HG03565 (cell line): ENCODE data around the gene MACROD1.

ENCODE experiments used
- ATAC-seq: cut with Tn5 transposase; IDR thresholded peaks from one replicate; pipeline ENCODE4 v1.9.1; 2021; ENCODE audit warnings: mild to moderate bottlenecking, moderate library complexity; ENCODE audit not compliant: unreplicated experiment

MACROD1 gene

DNA sequence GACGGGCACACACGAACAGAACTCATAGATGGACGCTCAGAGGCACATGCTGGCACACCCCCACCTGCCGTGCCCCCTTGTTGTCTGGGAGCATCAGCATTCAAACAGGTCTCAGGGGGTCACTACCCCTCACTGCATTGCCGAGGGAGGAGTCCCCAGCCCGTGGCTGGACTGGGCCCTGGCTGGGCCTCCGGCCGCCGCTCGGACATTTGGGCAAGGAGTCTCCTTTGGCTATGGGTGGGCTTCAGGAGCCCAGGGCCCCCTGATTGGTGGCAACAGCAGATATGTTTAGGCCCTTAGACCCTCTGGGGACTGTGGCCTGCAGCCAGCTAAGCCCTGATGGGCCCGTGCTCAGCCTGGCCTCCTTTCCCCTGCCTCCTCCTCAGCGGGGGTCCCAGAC is 88.3 kb downstream of the MACROD1 start:
- ATAC-seq: no peak

DNA sequence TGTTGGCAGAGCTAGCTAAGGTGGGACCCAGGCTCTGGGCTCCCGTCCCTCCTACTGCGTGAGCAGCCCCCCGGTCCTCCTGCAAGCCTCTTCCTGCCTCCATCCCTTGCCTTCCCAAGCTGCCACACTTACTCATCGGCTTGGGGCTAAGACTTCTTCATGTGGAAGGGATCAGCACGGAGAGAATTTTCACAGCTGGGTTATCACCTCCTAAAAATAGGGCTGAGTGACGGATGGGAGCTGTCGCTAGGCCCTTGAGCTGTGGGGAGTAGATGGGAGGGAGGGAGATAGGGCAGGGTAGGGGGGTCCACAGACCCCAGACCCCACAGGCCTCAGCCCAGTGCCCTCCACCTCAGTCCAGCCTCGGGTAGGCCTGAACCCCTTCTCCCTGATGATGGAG is 89.2 kb downstream of the MACROD1 start:
- ATAC-seq: no peak

DNA sequence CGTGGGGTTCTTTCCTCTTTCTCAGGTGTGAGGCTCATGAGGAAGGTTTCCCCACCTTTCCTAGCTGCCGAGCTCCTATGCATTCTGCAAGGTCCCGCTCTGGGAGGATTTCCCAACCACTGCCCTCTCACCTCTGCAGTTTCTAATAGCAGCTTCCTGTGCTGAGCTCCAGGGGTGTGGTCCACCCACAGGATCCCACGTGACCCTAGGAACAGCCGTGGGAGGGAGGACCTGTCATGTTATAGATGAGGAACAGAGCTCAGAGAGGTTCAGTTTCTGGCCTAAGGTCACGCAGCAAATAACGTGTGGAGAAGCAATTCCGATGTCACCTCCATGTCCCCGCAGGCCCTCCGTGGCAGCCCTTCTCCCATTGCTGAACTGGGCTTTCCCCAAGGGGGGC is 91.7 kb downstream of the MACROD1 start:
- ATAC-seq: no peak

DNA sequence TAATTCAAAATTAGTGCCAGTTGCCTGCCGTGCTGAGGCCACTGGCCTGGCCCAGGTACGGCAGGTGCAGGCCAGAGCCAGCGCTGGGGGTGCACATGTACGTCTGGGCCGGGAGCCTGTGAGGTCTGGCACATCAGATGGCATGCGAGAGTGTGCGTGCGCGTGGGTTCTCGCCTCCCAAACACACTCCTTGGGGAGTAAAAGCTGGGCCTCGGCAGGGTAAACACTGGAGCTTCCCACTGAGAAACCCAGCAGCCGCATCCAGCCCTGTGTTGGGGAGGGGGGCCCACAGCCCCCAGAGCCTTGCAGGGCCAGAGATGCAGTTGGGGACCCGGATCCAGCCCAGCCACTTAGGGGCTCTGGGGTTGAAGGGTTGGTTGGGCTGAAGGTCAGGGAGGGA is 92.4 kb downstream of the MACROD1 start:
- no peak for ATAC-seq

DNA sequence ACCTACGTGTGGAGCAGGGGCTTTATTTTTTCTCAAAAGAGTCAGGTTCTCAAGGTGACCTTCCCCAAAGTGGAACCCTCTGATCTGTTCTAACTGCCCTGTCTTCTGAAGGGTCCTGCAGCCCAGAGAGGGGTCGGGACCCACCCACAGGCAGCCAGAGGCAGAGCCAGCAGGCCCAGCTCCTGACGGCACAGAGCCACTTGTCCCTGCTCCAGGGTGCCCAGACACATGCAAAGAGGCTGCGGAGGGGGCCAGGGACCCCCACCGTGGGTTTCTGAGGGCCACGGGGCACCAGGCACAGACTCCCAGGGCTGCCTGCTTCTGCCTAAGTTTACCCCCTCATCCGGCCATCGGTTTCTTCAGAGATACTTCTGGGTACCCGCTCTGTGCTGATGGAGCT is 93.0 kb downstream of the MACROD1 start:
- ATAC-seq: no peak

DNA sequence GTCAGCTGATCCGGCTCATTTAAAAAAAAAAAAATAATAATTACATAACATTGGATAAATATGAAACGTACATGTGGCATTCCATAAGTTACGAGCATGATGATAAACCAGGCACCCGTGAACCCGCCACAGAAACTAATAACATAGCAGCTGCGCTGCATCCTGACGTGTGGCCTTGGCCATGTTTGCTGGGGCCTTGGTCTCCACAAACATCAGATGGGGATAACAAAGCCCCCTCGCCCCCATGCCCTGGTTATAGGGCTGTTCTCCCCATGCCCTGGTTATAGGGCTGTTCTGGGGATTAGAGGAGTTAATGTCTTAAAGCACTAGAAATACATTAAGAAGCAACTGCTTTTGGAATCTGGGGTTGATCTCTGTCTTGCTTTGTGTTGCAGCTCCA is 93.5 kb downstream of the MACROD1 start:
- no peak for ATAC-seq

DNA sequence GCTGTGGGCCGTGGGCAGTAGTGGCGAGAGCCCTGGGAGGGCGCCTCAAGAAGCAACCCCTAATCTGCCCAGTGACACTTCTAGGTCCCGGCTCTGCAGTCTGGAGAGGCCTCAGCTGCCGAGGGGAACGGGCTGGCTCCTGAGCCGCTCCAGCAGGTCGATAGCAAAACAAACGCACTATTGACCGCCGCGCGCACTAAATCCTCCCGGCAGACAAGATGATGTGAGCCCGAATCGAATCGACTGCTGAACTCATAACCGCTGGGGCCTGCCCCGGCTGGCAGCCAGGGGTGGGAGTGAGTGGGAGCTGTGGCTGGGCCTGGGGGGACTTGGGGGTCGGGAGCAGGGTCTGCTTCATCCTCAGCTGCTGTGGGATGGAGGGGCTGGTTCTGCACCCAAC is 94.1 kb downstream of the MACROD1 start:
- no peak for ATAC-seq

DNA sequence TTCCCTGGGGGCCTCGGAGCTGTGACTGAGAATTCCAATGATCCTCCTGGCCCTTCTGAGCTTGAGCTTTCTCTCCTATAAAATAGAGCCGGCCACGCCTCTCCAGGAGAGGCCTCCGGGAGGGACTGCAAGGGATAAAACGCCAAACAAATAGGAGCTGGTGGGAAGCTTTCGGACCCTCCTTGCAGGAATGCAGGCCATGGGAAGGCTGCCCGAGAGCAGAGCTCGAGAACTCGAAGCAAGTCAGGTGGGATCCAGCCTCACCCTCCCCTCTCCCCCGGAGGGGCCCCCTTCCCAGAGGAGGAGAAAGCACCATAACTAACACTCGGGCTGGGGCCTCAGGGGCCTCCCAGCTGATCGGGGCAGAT is 95.6 kb downstream of the MACROD1 start:
- no peak for ATAC-seq

DNA sequence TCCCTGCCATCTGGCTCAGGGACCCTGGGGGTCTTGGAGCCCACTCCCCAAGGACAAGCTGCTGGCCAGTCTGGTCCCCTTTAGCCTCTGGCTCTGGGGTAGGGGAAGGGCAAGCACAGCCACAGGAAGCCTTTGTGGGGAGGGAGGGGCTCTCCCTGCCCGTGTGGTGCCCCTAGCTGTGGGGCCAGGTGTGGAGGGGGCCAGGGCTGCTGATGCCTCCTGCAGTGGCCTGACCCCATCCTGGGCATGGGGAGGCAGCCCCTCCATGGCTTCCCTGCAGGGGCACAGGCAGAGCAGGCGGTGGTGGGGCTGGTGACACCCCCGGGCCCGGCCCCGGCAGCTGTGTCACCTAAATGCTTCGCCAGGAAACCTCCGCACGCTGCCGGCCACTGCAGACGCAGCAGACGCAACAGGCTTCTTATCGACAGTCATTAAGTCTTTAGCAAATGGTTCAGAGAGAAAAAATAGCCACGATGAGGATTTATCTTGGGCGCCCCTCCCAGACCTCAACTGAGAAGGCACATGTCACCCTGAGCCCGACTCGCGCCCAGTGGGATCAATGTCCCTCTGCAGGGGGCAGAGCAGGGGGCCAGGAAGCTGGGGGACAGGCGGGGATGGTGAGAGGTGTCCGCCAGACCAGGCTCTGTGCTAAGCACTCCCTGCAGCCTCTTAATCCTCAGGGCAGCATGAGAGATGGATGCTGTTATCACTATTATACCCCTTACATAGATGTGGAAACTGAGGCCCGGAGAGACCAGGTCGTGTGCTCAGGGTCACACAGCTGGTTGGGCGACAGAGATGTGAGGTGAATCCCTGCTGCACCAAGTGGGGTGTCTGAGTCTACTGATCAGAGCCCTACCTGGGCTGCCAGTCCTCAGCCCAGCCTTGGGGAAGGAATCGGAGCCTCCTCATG is 96.3 kb downstream of the MACROD1 start:
- no peak for ATAC-seq

DNA sequence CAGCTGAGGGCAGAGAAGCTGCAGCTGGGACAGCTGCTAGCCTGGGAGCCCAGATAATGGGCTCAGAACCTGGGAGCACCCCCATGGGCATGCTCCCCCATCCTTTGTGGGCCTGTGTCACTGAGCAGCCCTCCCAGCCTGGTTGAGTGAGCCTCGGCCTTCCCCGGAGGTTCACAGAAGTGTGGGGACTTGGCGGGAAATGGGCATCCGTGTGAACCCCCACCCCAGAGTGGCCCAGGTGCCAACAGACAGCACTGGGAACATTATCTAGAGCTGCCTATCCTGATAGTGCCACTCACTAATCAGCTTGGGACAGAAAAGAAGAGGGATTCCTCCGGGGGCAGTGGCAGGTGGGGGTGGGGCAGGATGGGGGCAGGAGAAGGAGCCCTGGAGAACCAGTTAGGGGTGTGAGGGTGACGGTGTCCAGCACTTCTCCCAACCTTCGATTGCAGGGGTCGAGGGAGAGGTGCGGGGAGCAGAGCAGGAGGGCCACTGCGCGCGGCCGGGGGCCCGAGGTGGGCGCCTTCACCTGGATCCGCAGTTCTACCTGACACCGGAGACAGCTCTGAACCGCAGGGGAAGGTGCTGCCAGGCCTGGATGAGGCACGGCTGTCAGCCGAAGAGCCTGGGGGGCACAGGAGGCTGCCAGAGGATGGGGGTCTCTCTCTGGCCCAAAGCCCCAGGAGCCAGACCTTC is 97.1 kb downstream of the MACROD1 start:
- no peak for ATAC-seq

DNA sequence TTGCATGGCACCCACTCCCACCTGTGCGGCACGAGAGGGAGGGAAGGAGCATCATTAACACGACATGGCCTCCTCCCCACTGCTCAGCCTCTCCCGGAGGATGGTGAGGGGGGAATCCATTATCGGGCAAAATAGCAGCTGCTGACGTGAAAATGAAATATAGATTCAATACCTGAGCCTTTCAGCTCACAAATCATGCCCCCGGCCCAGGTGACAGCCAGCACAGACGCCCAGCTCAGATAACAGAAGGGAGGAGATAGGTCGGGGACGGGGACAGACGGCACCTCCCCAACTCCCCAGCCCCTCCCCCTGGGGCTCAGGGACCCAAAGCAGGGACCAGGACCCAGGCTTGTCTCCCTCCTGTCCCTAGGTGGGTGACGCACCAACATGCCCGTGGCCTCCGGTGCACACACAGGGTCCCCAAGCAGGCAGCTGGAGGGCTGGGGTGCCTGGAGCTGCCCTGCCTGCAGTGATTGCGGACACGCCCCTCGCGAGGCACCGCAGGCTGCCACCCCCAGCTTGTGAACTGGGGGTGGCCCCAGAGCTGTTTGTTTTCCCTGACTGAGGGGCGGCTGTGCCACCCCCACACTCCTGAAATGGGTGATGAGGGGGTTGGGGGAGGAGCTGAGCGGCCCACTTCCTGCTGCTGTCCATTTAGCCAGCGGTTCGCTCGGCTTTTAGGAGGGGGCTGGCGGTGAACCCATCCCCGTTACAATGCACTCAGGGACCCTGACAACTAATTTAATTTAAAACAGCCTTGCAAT is 98.5 kb downstream of the MACROD1 start:
- ATAC-seq: no peak

DNA sequence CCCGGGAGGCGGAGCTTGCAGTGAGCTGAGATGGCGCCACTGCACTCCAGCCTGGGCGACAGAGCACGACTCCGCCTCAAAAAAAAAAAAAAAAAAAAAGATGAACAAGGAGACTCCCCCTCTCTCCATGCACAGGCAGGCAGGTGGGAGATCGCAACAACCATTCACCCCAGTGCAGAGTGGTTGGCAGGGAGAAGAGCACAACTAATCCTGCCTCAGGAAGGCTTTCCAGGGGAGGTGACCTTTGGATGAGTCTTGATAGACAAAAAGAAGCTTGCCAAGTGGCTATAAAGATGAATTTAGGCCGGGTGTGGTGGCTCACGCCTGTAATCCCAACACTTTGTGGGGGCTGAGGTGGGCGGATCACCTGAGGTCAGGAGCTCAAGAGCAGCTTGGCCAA is 100.2 kb downstream of the MACROD1 start:
- ATAC-seq: no peak

DNA sequence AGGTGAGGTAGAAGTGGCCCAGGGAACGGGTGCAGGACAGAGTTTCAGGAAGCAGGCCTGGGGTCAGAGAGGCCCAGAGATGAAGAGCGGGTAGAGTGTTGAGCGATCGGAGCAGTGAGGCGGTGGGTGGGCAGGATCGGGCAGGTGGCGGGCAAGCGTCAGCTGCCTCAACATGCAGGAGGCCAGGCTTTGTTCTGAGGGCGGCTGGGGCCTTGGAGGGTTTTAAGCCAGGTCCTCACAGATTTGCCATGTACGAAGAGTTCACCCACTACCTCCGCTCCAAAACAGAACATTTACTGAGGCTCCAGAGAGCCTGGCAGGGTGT is 100.8 kb downstream of the MACROD1 start:
- no peak for ATAC-seq

DNA sequence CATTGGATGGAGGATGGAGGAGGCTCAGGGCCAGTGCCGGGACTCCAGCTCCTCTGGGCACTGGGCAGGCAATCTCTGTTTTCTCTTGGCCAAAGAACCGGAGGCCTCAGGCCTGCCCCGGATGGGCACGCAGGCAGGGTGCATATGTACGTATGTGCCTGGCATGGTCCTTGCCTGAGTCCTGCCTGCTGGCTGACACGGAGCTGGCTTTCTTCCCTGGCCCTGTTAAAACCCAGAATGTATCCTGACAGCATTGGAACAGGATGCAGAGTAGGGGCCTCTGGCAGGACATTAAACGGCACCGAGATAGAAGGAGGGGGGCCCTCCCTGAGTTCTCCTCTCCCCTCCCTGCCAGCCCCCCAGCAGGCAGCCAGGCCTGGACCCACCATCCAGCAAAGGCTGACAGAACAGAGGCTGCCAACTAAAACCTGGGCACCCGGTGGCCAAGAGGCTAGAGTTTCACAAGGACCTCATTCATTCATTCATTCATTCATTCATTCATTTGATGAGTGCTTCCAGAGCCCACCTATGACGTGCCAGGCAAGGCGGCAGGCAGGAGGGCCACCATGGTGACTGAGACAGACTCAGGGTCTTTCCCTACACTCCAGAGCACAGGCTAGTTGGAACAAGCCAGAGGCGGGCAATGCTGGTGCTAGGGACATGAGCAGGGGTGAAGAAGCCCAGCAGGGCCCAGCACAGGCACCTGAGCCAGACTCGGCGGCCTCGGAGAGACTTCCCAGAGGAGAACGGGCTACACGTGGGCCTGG is 101.4 kb downstream of the MACROD1 start:
- no peak for ATAC-seq

DNA sequence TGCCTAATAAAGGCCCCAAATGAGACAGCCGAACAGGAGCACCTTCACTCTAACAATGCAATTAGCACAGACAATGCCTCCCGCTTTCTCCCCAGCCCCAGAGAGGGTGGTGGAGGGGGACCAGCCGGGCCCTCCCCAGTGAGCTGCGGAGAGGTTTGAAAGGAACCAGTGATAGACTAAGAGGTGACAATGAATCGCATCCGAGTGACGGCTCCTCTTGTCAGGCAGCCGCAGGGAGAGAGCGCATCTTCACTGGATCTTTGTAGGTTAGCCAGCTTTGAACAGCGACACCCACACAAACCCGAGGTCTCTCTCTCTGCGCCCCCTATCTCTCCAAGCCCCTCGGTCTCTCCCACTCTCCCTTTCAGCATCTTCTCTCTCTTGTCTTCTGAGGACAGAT is 102.1 kb downstream of the MACROD1 start:
- no peak for ATAC-seq

DNA sequence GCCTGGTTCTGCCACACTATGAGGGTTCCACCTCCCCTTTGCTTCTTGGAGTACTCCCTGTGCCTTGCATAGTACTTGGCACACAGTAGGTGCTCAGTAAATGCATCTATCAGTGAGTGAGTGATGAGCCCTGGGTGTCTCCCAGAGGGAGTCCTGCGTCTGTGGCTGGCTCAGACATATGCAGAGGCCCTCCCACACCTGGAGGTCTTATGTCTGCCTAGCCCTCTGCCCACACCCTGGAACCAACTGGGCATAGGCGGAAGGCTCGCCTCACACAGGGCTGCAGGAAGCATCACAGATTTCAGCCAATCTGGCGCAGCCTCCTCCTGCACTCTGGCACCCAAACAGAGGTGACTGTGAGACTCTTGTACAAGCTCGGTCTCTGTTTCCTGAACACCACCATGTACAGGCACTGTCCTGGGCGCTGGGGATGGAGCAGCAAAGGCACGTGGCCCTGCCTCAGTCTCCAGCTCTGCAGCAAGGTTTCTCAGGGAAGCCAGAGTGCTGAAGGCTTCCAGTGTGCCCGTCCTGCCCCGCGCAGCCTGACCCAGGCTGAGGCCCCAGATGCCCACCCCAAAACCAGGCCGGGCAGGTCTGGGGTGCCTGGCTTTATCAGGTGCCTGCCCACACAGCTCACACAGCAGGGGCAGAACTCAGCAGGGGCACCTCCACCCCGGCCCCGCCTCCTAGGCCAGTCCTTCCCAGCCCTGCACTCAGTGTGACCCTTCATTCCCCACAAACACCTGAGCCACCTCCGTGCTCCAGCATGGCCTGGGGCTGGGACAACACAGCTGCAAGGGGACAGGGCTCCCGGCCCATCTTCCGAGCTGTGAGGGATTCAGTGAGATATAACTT is 103.5 kb downstream of the MACROD1 start:
- no peak for ATAC-seq

DNA sequence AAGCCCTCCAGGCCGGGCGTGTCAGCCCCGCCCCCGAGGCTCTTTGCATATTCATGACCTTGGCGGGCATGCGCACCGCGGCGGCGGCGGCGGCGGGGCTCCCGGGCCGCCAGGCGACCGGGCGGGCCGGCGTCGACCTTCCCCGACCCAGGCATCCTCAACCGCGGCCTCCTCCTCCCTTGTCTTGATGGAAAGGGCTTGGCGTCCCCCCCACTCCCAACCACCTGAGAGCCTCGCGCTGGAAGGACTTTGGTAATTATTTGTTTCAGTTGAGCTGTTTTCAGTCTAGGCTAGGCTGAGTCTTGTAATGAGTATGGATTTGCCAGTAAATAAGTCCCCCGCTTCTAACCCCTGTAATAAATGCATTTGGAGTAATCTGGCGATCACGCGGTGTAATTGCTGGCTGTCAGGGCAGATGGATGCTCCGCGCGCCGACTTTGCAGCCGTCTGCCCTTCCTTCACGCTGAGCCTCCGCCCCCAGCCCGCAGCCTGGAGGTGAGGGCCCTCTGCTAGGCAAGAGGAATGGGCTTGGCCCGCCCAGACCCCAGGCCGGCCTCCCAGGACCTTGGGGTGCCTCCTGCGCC is 105.0 kb downstream of the MACROD1 start:
- no peak for ATAC-seq

DNA sequence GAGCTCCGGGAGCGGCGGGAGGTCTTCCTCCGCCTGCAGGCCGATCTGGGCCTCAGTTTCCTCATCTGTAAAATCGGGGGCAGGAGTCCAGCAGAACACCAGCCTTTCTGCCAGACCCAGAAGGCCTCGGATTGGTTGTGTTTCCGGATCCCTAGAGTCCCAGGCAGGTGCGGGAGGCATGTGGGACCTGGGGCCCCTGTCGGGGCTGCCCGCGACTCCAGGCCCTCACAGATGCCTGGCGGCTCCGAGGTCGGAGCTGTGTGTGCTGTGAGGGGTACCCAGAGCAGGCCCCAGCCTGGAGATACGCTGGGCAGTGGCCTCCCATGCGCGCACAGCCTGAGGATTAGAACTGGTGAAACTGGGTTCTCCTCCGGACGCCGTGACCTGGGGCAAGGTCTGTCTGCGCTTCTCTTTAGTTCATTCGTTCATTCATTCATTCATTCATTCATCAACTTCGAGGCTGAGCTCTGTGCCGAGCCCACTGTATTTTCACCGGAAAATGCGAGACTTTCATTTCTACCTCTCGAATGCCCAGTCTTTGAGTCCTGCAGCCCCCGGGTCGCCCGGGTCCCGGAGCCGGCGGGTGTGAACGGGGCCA is 105.6 kb downstream of the MACROD1 start:
- ATAC-seq: no peak

DNA sequence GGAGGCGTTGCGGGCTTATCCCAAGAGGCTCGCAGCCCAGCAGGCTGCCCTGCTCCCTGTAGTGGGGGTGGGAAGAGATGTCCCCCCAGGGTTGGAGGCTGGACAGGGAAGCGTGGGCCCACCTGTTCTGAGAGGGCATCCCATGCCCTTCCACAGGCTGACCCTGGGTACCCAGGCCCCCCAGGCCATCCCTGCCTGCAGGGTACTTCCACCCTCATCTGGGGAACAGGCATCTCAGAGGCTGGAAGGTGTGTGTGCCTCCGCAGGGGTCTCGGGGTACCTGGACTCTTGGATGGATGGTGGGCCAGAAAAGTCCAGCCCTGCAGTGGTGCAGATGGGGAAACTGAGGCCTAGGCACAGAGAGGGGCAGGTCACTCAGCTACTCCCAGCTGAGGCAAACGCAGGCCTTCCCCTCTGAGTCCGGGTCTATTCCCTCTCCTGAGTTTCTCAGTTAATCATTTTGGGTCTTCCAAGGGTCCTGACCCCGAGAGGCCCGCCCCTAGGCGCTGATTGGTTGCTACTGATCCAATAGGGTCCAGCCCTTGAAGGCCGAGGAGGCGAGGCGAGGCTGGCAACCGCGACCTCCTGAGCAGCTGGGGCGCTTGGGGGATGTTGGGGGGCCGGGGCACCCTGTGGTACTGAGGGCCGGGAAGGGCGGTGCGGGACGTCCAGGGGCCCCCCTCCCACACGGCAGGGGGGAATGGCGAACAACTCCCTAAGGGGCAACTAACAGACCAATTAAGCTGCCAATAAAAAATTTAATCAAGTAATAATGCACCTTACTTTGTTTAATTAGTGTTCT is 106.4 kb downstream of the MACROD1 start:
- ATAC-seq: no peak
